Measurements from ENCODE around the gene PANK3.

GRCh38 chr5:168590666-168591065, 11.5 kb upstream of the PANK3 start:
- TF ChIP-seq CTCF (IDR thresholded peaks at IDR 0.05) (no peak), POLR2A (IDR thresholded peaks at IDR 0.05) (no peak)

All from esophagus squamous epithelium (tissue), 4 donors.